HEK293 (cell line): Measurements from ENCODE around the gene MUC5B.

Experiments
- CTCF ChIA-PET: fragments of 350-600 bp; formaldehyde crosslinking; extraction: SDS; loops from one replicate; lab custom pipeline; 2021; ENCODE audit warnings: antibody characterized with exemption; lab: Yijun Ruan, JAX
- POLR2A ChIA-PET: fragments of 300-600 bp; formaldehyde crosslinking; extraction: SDS; loops from one replicate; lab custom pipeline; 2020; ENCODE audit warnings: antibody characterized with exemption, inconsistent platforms; lab: Yijun Ruan, JAX
- H3K27ac ChIP-seq: fragments of 200-500 bp; sonication (Bioruptor generic); 2 replicates; pipeline ENCODE4 v1.5.1; 2014; ENCODE audit warnings: low read depth, low read length, control low read depth, inconsistent platforms; ENCODE audit errors: extremely low read depth
- H3K36me3 ChIP-seq, 2 experiments: fragments of 200-500 bp in 1 of 2; sonication (Bioruptor generic) in 1 of 2; 1 replicate in 1 of 2; 2 replicates in 1 of 2; pipeline ENCODE4 v1.5.1; 2014 to 2017; ENCODE audit warnings: inconsistent platforms in 2 of 2, low read length in 2 of 2; ENCODE audit not compliant: control insufficient read depth in 2 of 2, insufficient read depth in 1 of 2
- H3K4me1 ChIP-seq: fragments of 200-500 bp; sonication (Bioruptor generic); 2 replicates; pipeline ENCODE4 v1.5.1; 2014; ENCODE audit warnings: mild to moderate bottlenecking, low read length, inconsistent platforms; ENCODE audit not compliant: control insufficient read depth, insufficient read depth
- H3K4me3 ChIP-seq: 2 replicates; pipeline ENCODE4 v1.5.1; 2011; ENCODE audit warnings: low read depth, mild to moderate bottlenecking, control low read depth, low read length, moderate library complexity
- H3K9me3 ChIP-seq: fragments of 200-500 bp; sonication (Bioruptor generic); 2 replicates; pipeline ENCODE4 v1.5.1; 2014; ENCODE audit warnings: low read depth, low read length, inconsistent platforms; ENCODE audit not compliant: control insufficient read depth, insufficient read depth
- GLI4 ChIP-seq: fragments of 450-650 bp; formaldehyde crosslinking; IDR thresholded peaks from 2 replicates; pipeline ENCODE4 v1.5.1; 2016; ENCODE audit warnings: missing biosample characterization, missing genetic modification characterization
- KLF7 ChIP-seq: fragments of 450-650 bp; formaldehyde crosslinking; IDR thresholded peaks from 2 replicates; pipeline ENCODE4 v1.5.1; 2016; ENCODE audit warnings: missing biosample characterization, missing genetic modification characterization, borderline replicate concordance
- PRDM10 ChIP-seq: fragments of 450-650 bp; formaldehyde crosslinking; IDR thresholded peaks from 2 replicates; pipeline ENCODE4 v1.5.1; 2016; ENCODE audit warnings: missing biosample characterization, missing genetic modification characterization
- RBAK ChIP-seq: fragments of 450-650 bp; formaldehyde crosslinking; IDR thresholded peaks from 2 replicates; pipeline ENCODE4 v1.5.1; 2016; ENCODE audit warnings: missing biosample characterization, missing genetic modification characterization
- TCF7L2 ChIP-seq: IDR thresholded peaks from 2 replicates; pipeline ENCODE4 v1.6.1; 2011; ENCODE audit warnings: low read depth, mild to moderate bottlenecking, inconsistent platforms, low read length, moderate library complexity, borderline replicate concordance
- ZBTB21 ChIP-seq: fragments of 450-650 bp; formaldehyde crosslinking; IDR thresholded peaks from 2 replicates; pipeline ENCODE4 v1.5.1; 2017; ENCODE audit warnings: missing biosample characterization, missing genetic modification characterization
- ZBTB6 ChIP-seq: fragments of 450-650 bp; formaldehyde crosslinking; IDR thresholded peaks from 2 replicates; pipeline ENCODE4 v1.5.1; 2017; ENCODE audit warnings: missing biosample characterization, missing genetic modification characterization
- ZNF132 ChIP-seq: fragments of 450-650 bp; formaldehyde crosslinking; IDR thresholded peaks from 2 replicates; pipeline ENCODE4 v1.5.1; 2017; ENCODE audit warnings: missing biosample characterization, missing genetic modification characterization, borderline replicate concordance
- ZNF214 ChIP-seq: fragments of 450-650 bp; formaldehyde crosslinking; IDR thresholded peaks from 2 replicates; pipeline ENCODE4 v1.5.1; 2017; ENCODE audit warnings: missing biosample characterization, mild to moderate bottlenecking, missing genetic modification characterization, borderline replicate concordance
- ZNF266 ChIP-seq: fragments of 450-650 bp; formaldehyde crosslinking; IDR thresholded peaks from 2 replicates; pipeline ENCODE4 v1.5.1; 2016; ENCODE audit warnings: missing biosample characterization, missing genetic modification characterization, low read depth
- ZNF280D ChIP-seq: fragments of 450-650 bp; formaldehyde crosslinking; IDR thresholded peaks from 2 replicates; pipeline ENCODE4 v1.5.1; 2016; ENCODE audit warnings: missing biosample characterization, missing genetic modification characterization
- ZNF398 ChIP-seq: fragments of 450-650 bp; formaldehyde crosslinking; IDR thresholded peaks from 2 replicates; pipeline ENCODE4 v1.5.1; 2017; ENCODE audit warnings: missing biosample characterization, missing genetic modification characterization
- ZNF404 ChIP-seq: fragments of 450-650 bp; formaldehyde crosslinking; IDR thresholded peaks from 2 replicates; pipeline ENCODE4 v1.5.1; 2017; ENCODE audit warnings: missing biosample characterization, missing genetic modification characterization
- ZNF585B ChIP-seq: fragments of 450-650 bp; formaldehyde crosslinking; IDR thresholded peaks from 2 replicates; pipeline ENCODE4 v1.5.1; 2016; ENCODE audit warnings: missing biosample characterization, missing genetic modification characterization
- ZNF645 ChIP-seq: fragments of 450-650 bp; formaldehyde crosslinking; IDR thresholded peaks from 2 replicates; pipeline ENCODE4; 2016; ENCODE audit warnings: missing biosample characterization, missing genetic modification characterization
- ZNF791 ChIP-seq: fragments of 450-650 bp; formaldehyde crosslinking; IDR thresholded peaks from 2 replicates; pipeline ENCODE4 v1.5.1; 2016; ENCODE audit warnings: missing biosample characterization, missing genetic modification characterization
- ZNF830 ChIP-seq: fragments of 450-650 bp; IDR thresholded peaks from 2 replicates; pipeline ENCODE4 v1.5.0; 2018; ENCODE audit warnings: missing biosample characterization, missing genetic modification characterization, low read depth, mild to moderate bottlenecking, moderate library complexity

MUC5B gene

GRCh38 chr11:1180947-1181391 lies 41.9 kb upstream of the MUC5B start:
- TF ChIP-seq ZNF645 (tag by site-specific recombination) (no peak), ZNF830 (tag by site-specific recombination) (no peak), PRDM10 (tag by site-specific recombination) (no peak), GLI4 (no peak)
- Histone ChIP-seq H3K4me1 (no peaks in the 10 kb centered on the region), H3K36me3 (no peaks in the 10 kb centered on the region), H3K27ac (no peak overlapping the region), H3K9me3 (no peaks in the 10 kb centered on the region), H3K4me3 (no peak overlapping the region)
- ChIA-PET POLR2A (interaction anchor here (0.6 kb wide), 1 partner anchor 318 kb away, joined by 3 read pairs; no protein-coding TSS in a partner anchor), CTCF (no interaction called here)

GRCh38 chr11:1181420-1181819 lies 41.4 kb upstream of the MUC5B start:
- Histone ChIP-seq H3K27ac (no peak overlapping the region), H3K36me3 (no peaks in the 10 kb centered on the region), H3K9me3 (no peaks in the 10 kb centered on the region), H3K4me1 (no peaks in the 10 kb centered on the region), H3K4me3 (no peak overlapping the region)
- ChIA-PET POLR2A (no interaction called here), CTCF (no interaction called here)
- TF ChIP-seq ZNF398 (tag by site-specific recombination) (no peak), ZNF791 (tag by site-specific recombination) (no peak), ZNF585B (tag by site-specific recombination) (no peak), ZNF280D (no peak), TCF7L2 (no peak), ZNF404 (tag by site-specific recombination) (no peak), ZBTB21 (tag by site-specific recombination) (no peak), ZBTB6 (no peak), RBAK (tag by site-specific recombination) (no peak), KLF7 (tag by site-specific recombination) (no peak), ZNF214 (tag by site-specific recombination) (no peak), ZNF266 (tag by site-specific recombination) (no peak), ZNF132 (tag by site-specific recombination) (no peak)
